ENCODE measurements around the gene CD209. TPM values are rescaled to one million over a fixed set of nuclear protein-coding genes. Genes with fewer than 3 reads are reported as not detected.

CD209 gene
- total RNA-seq, 2 donors from 2014 or later = 6.8 to 14.2 TPM

- Histone ChIP-seq H3K9me3 (no peaks in the 10 kb centered on the region), H3K36me3 (no peaks in the 10 kb centered on the region), H3K27ac (no peak overlapping the region), H3K4me3 (no peak overlapping the region), H3K27me3 (replicated peaks; ENCODE audit: insufficient read depth) (no peaks in the 10 kb centered on the region), H3K4me1 (ENCODE audit: control insufficient read depth in 1 of 2, low read depth in 2 of 2) (no peaks in the 10 kb centered on the region)
- DNase-seq (ENCODE audit: low spot score) (no peak), ATAC-seq (ENCODE audit: insufficient number of reproducible peaks, low FRiP score, low read depth) (no peak)
- TF ChIP-seq CTCF (IDR thresholded peaks at IDR 0.05) = no peak
These were observed 28.7 kb downstream of the CD209 start for GRCh38 chr19:7718668-7719067.

DNA sequence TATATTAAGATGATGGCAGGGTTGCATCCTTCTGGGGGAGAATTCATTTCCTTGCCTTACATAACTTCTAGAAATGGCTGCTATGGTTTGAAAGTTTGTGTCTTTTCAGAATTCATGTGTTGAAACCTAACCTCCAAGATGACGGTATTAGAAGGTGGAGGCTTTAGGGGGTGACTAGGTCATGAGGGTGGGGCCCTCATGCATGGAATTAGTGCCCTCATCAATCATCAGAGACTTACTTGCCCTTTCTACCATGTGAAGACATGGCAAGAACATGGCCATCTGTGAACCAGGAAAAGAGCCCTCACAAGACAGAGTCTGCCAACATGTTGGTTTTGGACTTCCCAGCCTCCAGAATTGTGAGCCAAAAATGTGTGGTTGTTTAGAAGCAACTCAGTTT lies 30.6 kb downstream of the CD209 start:
- TF ChIP-seq CTCF (IDR thresholded peaks at IDR 0.05) = no peak
- DNase-seq (ENCODE audit: low spot score) (no peak), ATAC-seq (ENCODE audit: insufficient number of reproducible peaks, low FRiP score, low read depth) (no peak)
- Histone ChIP-seq H3K4me1 (ENCODE audit: control insufficient read depth in 1 of 2, low read depth in 2 of 2) (no peaks in the 10 kb centered on the region), H3K36me3 (no peaks in the 10 kb centered on the region), H3K4me3 (no peak overlapping the region), H3K27ac (no peak overlapping the region), H3K9me3 (no peaks in the 10 kb centered on the region), H3K27me3 (replicated peaks; ENCODE audit: insufficient read depth) (no peaks in the 10 kb centered on the region)

GRCh38 chr19:7715671-7716070 lies 31.7 kb downstream of the CD209 start:
- no peak for TF ChIP-seq CTCF (IDR thresholded peaks at IDR 0.05)
- Histone ChIP-seq H3K36me3 (no peaks in the 10 kb centered on the region), H3K4me3 (no peak overlapping the region), H3K27me3 (replicated peaks; ENCODE audit: insufficient read depth) (no peaks in the 10 kb centered on the region), H3K9me3 (no peaks in the 10 kb centered on the region), H3K4me1 (ENCODE audit: control insufficient read depth in 1 of 2, low read depth in 2 of 2) (no peaks in the 10 kb centered on the region), H3K27ac (no peak overlapping the region)
- no peak for ATAC-seq (ENCODE audit: insufficient number of reproducible peaks, low FRiP score, low read depth)
- DNase-seq (ENCODE audit: low spot score) = no peak

- Histone ChIP-seq H3K36me3 (no peaks in the 10 kb centered on the region), H3K4me3 (no peak overlapping the region), H3K9me3 (no peaks in the 10 kb centered on the region), H3K4me1 (ENCODE audit: control insufficient read depth in 1 of 2, low read depth in 2 of 2) (no peaks in the 10 kb centered on the region), H3K27me3 (replicated peaks; ENCODE audit: insufficient read depth) (no peaks in the 10 kb centered on the region), H3K27ac (no peak overlapping the region)
- no peak for DNase-seq (ENCODE audit: low spot score)
- TF ChIP-seq CTCF (IDR thresholded peaks at IDR 0.05) = no peak
- ATAC-seq (ENCODE audit: insufficient number of reproducible peaks, low FRiP score, low read depth) = no peak
These were observed 36.7 kb downstream of the CD209 start for GRCh38 chr19:7710616-7711015.

GRCh38 chr19:7709932-7710460 lies 37.3 kb downstream of the CD209 start:
- no peaks in the 10 kb centered on the region for H3K4me1 ChIP-seq (ENCODE audit: control insufficient read depth in 1 of 2, low read depth in 2 of 2)
- no peak for TF ChIP-seq CTCF (IDR thresholded peaks at IDR 0.05)
- no peak overlapping the region for H3K27ac ChIP-seq
- H3K9me3 ChIP-seq = no peaks in the 10 kb centered on the region
- no peaks in the 10 kb centered on the region for H3K36me3 ChIP-seq
- ATAC-seq (ENCODE audit: insufficient number of reproducible peaks, low FRiP score, low read depth) = no peak
- DNase-seq (ENCODE audit: low spot score) = no peak
- no peaks in the 10 kb centered on the region for H3K27me3 ChIP-seq (replicated peaks; ENCODE audit: insufficient read depth)
- H3K4me3 ChIP-seq = no peak overlapping the region
